Mesothelial cell of epicardium (in vitro differentiated cells): ENCODE data around the gene MBOAT2. TPM values are rescaled to one million over a fixed set of nuclear protein-coding genes. Genes with fewer than 3 reads are reported as not detected.

Experiments used
- DNase-seq, 2 experiments: peaks; one replicate each; pipeline ENCODE4 v3.0.0; 2021; ENCODE audit warnings: low spot score in 2 of 2; ENCODE audit not compliant: unreplicated experiment in 2 of 2
- H3K27ac Mint-ChIP-seq: 2 replicates; pipeline ENCODE4 v1.8.0; 2021; ENCODE audit warnings: mixed read lengths
- H3K27me3 Mint-ChIP-seq: 2 replicates; pipeline ENCODE4 v1.8.0; 2021; ENCODE audit warnings: low read depth, mixed read lengths
- H3K36me3 Mint-ChIP-seq: 2 replicates; pipeline ENCODE4 v1.8.0; 2021; ENCODE audit warnings: mixed read lengths
- H3K4me1 Mint-ChIP-seq: 2 replicates; pipeline ENCODE4 v1.8.0; 2021; ENCODE audit warnings: mixed read lengths
- H3K4me3 Mint-ChIP-seq: 2 replicates; pipeline ENCODE4 v1.8.0; 2021; ENCODE audit warnings: mild to moderate bottlenecking, moderate library complexity, mixed read lengths
- H3K9me3 Mint-ChIP-seq: 2 replicates; pipeline ENCODE4 v1.8.0; 2021; ENCODE audit warnings: mixed read lengths
- total RNA-seq: library from RNA; stranded (reverse); gene quantifications from 3 replicates; pipeline ENCODE4 v1.2.1, GENCODE V29; 2021
- TF ChIP-seq, protein P1 (sequence below): fragments of 200-600 bp; sonication (generic); IDR thresholded peaks from one replicate; pipeline ENCODE4 v1.5.0; 2021; ENCODE audit warnings: antibody characterized with exemption; ENCODE audit not compliant: unreplicated experiment

MBOAT2 gene
- total RNA-seq, 1 donor from 2014 or later: 53.0 TPM

DNA sequence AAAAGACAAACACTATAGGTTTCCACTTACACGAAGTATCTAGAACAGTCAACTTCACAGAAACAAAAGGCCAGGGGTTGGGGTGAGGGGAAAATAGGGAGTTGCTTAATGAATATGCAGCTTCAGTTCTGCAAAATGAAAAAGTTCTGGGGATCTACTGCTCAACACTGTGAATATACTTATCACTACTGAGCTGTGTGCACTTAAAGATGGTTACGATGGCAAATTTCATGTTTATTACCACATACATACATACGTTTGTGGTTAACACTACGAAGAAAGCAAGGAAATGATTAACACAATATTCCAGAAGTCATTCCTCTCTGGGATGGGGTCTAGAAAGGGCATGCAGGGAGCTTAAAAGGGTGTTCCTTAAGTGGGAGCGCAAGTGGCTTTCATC is 19.3 kb downstream of the MBOAT2 start:
- no peaks in the 10 kb centered on the region for H3K36me3 Mint-ChIP-seq
- H3K9me3 Mint-ChIP-seq: no peaks in the 10 kb centered on the region
- H3K4me1 Mint-ChIP-seq: peaks cover 26% of the 10 kb centered on the region
- no peak overlapping the region for H3K4me3 Mint-ChIP-seq
- TF ChIP-seq, protein P1, sequence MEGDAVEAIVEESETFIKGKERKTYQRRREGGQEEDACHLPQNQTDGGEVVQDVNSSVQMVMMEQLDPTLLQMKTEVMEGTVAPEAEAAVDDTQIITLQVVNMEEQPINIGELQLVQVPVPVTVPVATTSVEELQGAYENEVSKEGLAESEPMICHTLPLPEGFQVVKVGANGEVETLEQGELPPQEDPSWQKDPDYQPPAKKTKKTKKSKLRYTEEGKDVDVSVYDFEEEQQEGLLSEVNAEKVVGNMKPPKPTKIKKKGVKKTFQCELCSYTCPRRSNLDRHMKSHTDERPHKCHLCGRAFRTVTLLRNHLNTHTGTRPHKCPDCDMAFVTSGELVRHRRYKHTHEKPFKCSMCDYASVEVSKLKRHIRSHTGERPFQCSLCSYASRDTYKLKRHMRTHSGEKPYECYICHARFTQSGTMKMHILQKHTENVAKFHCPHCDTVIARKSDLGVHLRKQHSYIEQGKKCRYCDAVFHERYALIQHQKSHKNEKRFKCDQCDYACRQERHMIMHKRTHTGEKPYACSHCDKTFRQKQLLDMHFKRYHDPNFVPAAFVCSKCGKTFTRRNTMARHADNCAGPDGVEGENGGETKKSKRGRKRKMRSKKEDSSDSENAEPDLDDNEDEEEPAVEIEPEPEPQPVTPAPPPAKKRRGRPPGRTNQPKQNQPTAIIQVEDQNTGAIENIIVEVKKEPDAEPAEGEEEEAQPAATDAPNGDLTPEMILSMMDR: no peak
- no peak for DNase-seq
- H3K27me3 Mint-ChIP-seq: no peaks in the 10 kb centered on the region
- H3K27ac Mint-ChIP-seq: peak overlapping the region; percentile 49

DNA sequence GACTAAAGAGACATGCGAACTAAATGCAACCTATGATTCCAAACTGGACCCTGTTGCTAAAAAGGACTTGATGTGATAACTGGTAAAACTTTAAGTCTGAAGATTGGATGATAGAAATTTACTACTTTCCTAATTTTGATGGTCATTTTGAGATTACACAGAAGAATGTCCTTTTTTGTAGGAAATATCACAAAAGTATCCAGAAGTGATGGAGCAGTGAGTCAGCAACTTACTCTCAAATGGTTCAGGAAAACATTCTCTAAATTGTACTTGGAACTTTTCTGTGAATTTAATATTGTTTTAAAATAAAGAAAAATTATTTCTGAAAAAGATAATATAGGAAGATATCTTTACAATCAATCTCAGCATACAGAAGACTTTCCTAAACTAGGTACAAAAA is 19.9 kb downstream of the MBOAT2 start:
- H3K27me3 Mint-ChIP-seq: no peaks in the 10 kb centered on the region
- no peak for DNase-seq
- no peaks in the 10 kb centered on the region for H3K36me3 Mint-ChIP-seq
- peak overlapping the region; percentile 40 for H3K27ac Mint-ChIP-seq
- no peak overlapping the region for H3K4me3 Mint-ChIP-seq
- TF ChIP-seq, protein P1: no peak
- H3K4me1 Mint-ChIP-seq: peaks cover 26% of the 10 kb centered on the region
- H3K9me3 Mint-ChIP-seq: no peaks in the 10 kb centered on the region

DNA sequence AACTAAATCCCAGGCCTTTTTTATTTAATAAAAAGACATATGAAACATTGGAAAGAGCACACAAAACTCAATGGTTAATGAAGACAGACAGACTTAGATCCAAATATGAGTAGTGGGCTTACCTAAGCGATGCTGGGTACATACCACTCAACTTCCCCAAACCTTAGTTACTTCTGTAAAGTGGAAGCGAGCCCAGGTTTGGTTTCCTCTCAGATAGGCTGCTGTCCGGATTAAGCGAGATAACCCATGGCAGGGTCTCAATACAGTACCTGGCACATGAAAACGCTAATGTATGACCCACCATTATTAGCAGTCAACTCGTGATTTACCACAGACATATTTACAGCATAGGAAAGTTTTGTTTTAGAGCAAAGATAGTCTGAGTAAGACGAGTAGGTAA is 21.6 kb downstream of the MBOAT2 start:
- Mint-ChIP-seq H3K9me3 (no peaks in the 10 kb centered on the region), H3K4me1 (peaks cover 26% of the 10 kb centered on the region), H3K27me3 (no peaks in the 10 kb centered on the region), H3K4me3 (no peak overlapping the region), H3K36me3 (no peaks in the 10 kb centered on the region), H3K27ac (no peak overlapping the region)
- TF ChIP-seq, protein P1: no peak
- no peak for DNase-seq

DNA sequence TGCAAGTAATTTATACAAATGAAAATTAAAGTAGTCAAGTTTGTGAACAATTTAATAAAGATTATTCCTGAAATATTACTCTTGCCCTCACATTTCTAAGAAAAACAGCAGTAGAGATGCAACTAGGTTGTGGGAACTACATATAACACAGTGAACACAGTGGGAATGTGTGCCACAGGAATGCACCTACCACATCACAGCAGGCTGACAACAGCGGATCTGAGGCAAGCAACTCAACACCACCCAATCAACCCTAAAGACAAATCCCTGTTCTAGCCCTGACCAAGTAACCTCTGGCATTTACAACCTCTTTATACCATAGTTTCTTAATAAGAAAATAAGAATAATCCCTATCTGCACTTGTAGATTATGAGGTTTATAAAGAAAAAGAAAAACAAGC is 23.4 kb downstream of the MBOAT2 start:
- TF ChIP-seq, protein P1: no peak
- no peak for DNase-seq
- Mint-ChIP-seq H3K9me3 (no peaks in the 10 kb centered on the region), H3K36me3 (no peaks in the 10 kb centered on the region), H3K4me1 (peaks cover 18% of the 10 kb centered on the region), H3K27me3 (no peaks in the 10 kb centered on the region), H3K27ac (no peak overlapping the region), H3K4me3 (no peak overlapping the region)

DNA sequence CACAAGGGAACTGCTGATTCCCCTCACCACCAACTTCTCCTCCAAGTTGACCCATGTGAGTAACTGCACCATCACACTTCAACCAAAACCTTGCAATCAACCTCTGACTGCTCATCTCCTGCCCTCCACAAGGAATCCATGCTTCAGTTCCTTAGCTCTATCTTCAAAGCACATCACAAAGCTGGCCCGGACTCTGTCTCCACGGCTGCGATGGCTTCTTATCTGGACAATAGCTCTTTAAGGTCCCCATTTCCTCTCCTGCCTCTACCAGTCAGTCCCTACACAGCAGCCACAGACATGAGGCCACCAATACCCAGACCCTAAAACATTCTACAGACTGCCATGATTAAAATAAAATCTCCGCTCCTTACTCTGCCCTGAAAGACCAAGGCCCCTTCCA is 25.7 kb downstream of the MBOAT2 start:
- TF ChIP-seq, protein P1: no peak
- no peaks in the 10 kb centered on the region for H3K9me3 Mint-ChIP-seq
- H3K4me3 Mint-ChIP-seq: no peak overlapping the region
- H3K27ac Mint-ChIP-seq: no peak overlapping the region
- no peak for DNase-seq
- no peaks in the 10 kb centered on the region for H3K36me3 Mint-ChIP-seq
- no peaks in the 10 kb centered on the region for H3K27me3 Mint-ChIP-seq
- H3K4me1 Mint-ChIP-seq: peaks cover 1% of the 10 kb centered on the region
